Ectodermal cell (in vitro differentiated cells): Measurements from ENCODE around the gene SYPL2.

ENCODE experiments used
- H3K27ac ChIP-seq: 2 replicates; pipeline ENCODE4 v1.7.0; 2013; ENCODE audit warnings: mild to moderate bottlenecking, low read depth, low read length; ENCODE audit not compliant: insufficient read depth, poor library complexity, severe bottlenecking
- H3K27me3 ChIP-seq: 2 replicates; pipeline ENCODE4 v1.7.0; 2013; ENCODE audit warnings: mild to moderate bottlenecking, low read length; ENCODE audit not compliant: insufficient read depth, control insufficient read depth, poor library complexity, severe bottlenecking
- H3K36me3 ChIP-seq: one replicate; pipeline ENCODE4 v1.7.0; 2013; ENCODE audit warnings: low read length; ENCODE audit not compliant: control insufficient read depth, insufficient read depth
- H3K4me1 ChIP-seq: one replicate; pipeline ENCODE4 v1.7.0; 2013; ENCODE audit warnings: low read length; ENCODE audit not compliant: control insufficient read depth, insufficient read depth
- H3K4me3 ChIP-seq: 2 replicates; pipeline ENCODE4 v1.7.0; 2013; ENCODE audit warnings: low read depth, low read length, control low read depth; ENCODE audit not compliant: insufficient read depth
- H3K9me3 ChIP-seq: 2 replicates; pipeline ENCODE4 v1.7.0; 2013; ENCODE audit warnings: mild to moderate bottlenecking, low read length, moderate library complexity; ENCODE audit not compliant: control insufficient read depth
- WGBS, 2 experiments: methylation state at CpG; one replicate each; pipeline ENCODE4 v1.1.7; 2013; ENCODE audit warnings: missing lambda C conversion rate in 2 of 2; 5-methylcytosine and 5-hydroxymethylcytosine counted together

SYPL2 gene

DNA sequence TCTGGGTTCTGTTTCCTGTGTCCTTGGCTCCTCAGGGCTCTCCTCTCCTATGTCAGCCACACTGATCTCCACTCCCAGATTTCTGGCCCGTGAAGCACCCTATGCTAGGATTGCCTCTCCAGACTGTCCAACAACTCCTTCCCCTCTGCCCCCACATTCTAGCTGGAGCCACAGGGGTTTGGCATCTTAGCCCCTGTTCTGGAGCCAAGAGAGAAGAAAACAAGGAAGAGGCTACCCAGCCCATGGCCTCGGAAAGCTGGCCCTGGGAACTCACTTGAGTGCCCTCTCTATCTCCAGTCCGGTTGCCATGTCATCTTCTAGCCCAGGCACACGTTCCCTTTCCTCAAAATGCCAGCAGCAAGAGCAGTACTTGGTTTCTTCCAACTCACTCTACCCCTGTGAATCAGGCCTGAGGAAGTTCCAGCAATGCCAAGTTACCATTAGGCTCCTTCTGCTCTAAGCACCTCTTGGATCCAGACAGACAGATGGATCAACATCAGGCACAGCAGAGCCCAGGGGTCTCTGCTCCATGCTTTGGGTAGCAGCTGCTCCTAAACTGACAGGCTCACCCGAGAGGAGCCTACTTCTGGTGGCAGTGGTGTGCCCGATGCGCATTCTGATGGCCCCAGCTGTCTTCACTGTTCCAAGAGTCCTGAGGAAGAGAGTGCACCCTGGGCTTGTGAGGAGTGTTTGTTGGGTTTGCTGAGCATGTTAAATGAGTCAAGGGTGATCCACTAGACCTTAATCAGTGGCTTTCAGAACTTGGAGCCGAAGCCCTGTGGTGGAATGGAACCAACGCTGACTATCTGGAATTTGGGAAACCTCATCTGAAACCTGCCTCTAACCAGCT, 61.7 kb downstream of the SYPL2 start:
- H3K9me3 ChIP-seq, result no peaks in the 10 kb centered on the region
- 90 to 91% methylated on average over 9 of the region's 9 CpGs for WGBS, 2 experiments
- no peak overlapping the region for H3K27ac ChIP-seq
- H3K4me1 ChIP-seq, result peaks cover 9% of the 10 kb centered on the region
- H3K36me3 ChIP-seq, result no peaks in the 10 kb centered on the region
- no peaks in the 10 kb centered on the region for H3K27me3 ChIP-seq
- no peak overlapping the region for H3K4me3 ChIP-seq

DNA sequence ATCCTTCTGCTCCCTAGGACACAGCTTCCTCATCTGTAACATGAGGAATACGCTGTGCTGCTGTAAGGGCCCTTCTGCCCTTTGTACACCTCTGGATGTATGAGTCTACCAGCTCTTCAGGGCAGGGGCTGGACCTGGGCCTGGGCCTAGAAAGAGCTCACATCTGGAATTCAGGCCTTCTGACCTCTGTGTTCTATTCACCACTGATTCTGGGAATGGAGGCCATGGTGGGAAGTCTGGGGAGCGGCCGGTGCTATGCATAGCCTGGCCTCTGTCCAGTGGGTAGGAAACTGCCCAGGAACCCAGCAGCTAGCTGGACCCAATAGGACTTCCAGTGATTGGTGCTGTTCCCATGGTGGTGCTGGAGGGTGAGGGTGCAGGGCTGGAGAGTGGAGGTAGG, 62.4 kb downstream of the SYPL2 start:
- 95 to 96% methylated on average over 3 of the region's 3 CpGs for WGBS, 2 experiments
- Histone ChIP-seq H3K9me3 (no peaks in the 10 kb centered on the region), H3K27me3 (no peaks in the 10 kb centered on the region), H3K27ac (no peak overlapping the region), H3K36me3 (no peaks in the 10 kb centered on the region), H3K4me1 (peaks cover 9% of the 10 kb centered on the region), H3K4me3 (no peak overlapping the region)

DNA sequence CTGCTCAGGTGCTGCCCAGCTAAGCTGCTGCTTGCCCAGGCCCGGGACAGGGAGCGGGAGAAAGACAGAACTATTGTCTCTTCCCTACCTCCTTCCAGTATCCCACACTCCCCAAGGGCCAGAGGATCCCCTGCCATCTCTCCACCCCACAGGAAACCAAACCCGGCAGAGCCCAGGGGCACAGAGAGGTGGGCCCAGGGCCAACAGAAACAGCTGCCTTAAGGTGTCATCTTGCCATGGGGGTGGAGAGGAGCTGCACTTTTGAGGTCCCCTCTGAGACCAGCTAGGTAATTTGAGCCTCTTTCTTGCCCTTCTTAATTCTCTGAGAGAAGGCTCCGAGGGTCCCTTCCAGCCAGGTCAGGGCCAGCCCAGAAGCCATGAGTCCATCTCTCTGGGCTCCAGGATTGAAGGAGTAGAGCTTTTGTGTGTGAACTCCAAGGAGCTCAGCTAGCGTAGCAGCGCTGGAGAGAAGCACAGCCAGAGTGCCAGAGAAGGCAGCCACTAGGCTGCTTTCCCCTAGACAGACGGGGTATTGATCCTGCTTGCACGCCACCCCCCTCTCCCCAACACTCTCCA, 63.6 kb downstream of the SYPL2 start:
- H3K9me3 ChIP-seq, result no peaks in the 10 kb centered on the region
- no peak overlapping the region for H3K4me3 ChIP-seq
- H3K27me3 ChIP-seq, result no peaks in the 10 kb centered on the region
- no peak overlapping the region for H3K27ac ChIP-seq
- WGBS, 2 experiments, result 80 to 82% methylated on average over 8 of the region's 8 CpGs
- H3K4me1 ChIP-seq, result peaks cover 9% of the 10 kb centered on the region
- H3K36me3 ChIP-seq, result no peaks in the 10 kb centered on the region

DNA sequence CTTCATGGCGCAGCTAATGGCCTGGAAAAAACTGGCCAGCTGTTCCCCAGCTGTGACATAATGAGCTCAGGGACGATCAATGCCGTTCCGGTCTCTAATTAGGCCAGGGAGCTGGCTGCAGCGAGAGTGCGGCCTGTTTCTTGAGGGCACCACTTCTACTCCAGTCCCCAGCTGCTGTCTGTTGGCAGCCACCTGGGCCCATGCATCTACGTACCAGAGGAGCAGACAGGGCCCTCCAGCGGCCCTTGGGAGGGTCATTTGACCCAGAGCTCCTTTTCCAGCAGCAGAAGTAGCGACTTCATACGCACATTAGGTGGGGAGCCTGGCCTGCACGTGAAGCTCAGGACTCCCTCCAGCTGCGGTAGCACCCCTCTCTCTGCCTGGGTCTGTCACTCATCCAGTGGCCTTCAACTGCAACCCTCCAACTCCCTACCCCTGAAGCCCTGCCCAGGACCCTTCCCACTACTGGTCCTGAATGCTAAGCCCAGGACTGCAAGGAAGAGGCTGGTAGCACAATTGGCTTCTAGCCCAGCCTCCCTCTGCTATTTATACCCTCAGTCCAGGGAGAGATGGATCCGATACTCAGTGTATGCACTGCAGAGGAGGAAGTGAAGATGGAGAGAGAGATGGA, 64.2 kb downstream of the SYPL2 start:
- H3K27me3 ChIP-seq, result no peaks in the 10 kb centered on the region
- no peaks in the 10 kb centered on the region for H3K36me3 ChIP-seq
- 82 to 85% methylated on average over 13 of the region's 13 CpGs for WGBS, 2 experiments
- H3K4me3 ChIP-seq, result no peak overlapping the region
- peaks cover 11% of the 10 kb centered on the region for H3K4me1 ChIP-seq
- no peaks in the 10 kb centered on the region for H3K9me3 ChIP-seq
- H3K27ac ChIP-seq, result no peak overlapping the region

DNA sequence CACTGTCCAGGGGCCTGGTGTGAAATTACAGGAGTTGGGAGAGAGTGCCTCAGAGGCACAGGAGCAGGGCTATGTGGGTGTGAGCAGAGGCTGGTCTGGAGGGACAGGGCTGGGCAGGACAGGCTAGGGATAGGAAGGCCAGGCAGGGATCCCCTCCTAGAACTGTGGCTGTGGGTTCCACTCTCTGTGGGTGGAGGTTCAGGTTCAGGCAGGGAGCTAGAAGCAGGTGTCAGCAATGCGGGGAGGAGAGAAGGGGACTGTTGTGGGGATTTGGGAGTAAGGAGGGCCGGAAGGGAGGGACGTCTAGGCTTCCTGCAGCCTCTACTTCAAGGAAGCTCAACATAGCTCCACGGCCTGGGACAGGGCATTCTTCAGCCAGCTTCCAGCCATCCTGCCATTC, 65.0 kb downstream of the SYPL2 start:
- no peaks in the 10 kb centered on the region for H3K36me3 ChIP-seq
- no peak overlapping the region for H3K4me3 ChIP-seq
- H3K27me3 ChIP-seq, result no peaks in the 10 kb centered on the region
- H3K4me1 ChIP-seq, result peaks cover 18% of the 10 kb centered on the region
- H3K27ac ChIP-seq, result no peak overlapping the region
- H3K9me3 ChIP-seq, result no peaks in the 10 kb centered on the region
- WGBS, 2 experiments, result 89 to 92% methylated on average over 4 of the region's 4 CpGs
